NCI-H2171 treated with DMSO at 0.1 percent for 48 hours (cell line): ENCODE measurements around the gene ZNF687.

Experiments
- DNase-seq: peaks from one replicate; lab custom pipeline; 2025; lab: John Stamatoyannopoulos, UW

Gene ZNF687

DNA sequence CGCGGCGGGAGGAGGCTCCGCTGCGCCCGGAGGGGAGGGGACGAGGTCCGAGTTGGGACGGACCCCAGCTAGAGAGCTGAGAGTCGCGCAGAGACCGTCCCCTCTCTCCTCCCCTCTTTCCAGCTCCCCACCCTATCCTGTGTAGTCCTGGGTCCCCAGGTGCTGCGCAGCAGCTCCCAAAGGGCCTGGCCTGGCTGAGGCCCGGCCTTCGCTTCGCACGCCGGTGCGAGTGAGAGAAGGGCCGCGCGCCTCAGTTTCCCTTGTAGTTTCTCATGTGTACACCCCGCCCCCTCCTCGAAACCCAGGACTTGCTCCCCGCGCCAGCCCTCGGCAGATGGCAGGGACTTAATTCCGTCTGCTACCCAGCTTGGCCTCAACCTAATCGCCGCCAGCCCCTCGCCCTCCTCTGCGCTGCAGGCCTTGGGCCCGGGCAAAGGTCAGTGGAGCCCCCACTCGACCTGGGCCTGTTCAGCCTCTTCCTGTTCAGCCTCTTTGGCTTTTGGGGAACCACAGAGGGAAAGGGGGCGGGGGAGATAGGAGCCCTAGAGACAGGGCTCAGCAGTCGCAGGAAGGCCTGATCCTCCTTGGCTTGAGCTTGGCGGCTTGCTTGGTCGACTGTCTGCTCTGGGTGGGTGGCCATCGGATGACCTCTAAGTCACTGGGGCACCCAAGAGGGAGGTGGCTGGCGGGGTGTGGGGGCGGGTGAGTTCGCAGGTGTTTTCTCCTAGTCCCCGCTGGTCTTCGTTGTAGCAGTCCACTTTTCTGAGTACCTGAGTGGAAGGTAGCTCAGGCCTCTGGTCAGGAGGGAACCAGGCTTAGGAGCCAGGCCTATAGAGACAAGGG is 1.0 kb downstream of the ZNF687 start:
- peak; percentile 22 for DNase-seq

DNA sequence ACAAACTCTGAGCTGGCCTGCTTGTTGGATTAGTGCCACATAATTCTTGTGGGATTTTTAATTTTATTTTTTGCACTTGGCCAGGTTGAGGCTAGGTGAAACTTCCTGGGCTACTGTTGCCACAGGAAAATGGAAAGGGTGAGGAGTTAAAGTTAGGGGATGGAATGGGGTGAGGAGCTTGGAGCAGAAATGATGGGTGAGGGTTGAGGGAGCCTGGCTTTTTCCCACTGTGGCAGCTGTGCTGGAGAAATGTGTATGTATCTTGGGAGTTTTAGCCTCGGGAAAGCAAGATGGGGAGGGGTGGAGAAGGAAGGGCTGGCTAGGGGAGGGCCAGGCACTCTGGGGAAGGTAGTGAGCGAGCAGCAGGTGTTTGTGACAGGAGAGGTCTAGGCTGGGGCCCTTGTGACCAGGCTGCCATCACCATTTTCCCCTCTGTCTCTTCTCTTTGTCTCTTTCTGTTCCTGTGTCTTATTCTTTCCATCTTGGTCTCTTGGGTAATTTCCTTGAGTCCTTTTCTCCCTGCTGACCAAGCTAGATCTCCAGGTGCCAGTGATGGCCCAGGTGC is 2.0 kb downstream of the ZNF687 start:
- no peak for DNase-seq

DNA sequence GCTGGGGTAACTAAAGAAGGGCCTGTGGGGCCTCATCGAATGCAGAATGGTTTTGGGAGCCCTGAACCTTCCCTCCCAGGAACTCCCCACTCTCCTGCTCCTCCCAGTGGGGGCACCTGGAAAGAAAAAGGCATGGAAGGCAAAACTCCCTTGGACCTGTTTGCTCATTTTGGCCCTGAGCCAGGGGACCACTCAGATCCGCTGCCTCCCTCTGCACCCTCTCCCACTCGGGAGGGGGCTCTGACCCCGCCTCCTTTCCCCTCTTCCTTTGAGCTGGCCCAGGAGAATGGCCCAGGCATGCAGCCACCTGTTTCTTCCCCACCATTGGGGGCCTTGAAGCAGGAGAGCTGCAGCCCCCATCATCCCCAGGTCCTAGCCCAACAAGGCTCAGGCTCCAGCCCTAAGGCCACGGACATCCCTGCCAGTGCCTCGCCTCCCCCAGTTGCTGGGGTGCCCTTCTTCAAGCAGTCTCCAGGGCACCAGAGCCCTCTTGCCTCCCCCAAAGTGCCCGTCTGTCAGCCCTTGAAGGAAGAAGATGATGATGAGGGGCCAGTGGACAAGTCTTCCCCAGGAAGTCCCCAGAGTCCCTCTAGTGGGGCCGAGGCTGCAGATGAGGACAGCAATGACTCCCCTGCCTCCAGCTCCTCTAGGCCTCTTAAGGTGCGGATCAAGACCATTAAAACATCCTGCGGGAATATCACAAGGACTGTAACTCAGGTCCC is 4.7 kb downstream of the ZNF687 start:
- DNase-seq, result no peak

DNA sequence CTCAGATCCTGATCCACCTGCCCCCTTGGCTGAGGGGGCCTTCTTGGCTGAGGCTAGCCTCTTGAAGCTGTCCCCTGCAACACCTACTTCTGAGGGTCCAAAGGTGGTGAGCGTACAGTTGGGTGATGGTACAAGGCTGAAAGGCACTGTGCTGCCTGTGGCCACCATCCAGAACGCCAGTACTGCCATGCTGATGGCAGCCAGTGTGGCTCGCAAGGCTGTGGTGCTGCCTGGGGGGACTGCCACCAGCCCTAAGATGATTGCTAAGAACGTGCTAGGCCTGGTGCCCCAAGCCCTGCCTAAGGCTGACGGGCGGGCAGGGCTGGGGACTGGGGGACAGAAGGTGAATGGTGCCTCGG is 5.2 kb downstream of the ZNF687 start:
- DNase-seq, result no peak

DNA sequence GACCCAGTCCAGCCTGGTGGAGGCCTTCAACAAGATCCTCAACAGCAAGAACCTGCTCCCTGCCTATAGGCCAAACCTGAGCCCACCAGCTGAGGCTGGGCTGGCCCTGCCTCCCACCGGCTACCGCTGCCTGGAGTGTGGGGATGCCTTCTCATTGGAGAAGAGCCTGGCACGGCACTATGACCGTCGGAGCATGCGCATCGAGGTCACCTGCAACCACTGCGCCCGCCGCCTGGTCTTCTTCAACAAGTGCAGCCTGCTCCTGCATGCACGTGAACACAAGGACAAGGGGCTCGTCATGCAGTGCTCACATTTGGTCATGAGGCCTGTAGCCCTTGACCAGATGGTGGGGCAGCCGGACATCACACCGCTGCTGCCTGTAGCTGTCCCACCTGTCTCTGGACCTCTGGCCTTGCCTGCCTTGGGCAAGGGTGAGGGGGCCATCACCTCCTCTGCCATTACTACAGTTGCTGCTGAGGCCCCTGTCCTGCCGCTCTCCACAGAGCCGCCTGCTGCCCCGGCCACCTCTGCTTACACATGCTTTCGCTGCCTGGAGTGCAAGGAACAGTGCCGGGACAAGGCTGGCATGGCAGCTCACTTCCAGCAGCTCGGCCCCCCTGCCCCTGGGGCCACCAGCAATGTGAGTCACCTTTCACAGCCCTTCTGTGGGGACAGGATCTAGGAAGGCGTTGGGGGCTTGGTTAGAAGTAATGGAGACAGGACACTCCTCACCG is 5.8 kb downstream of the ZNF687 start:
- DNase-seq, result no peak

DNA sequence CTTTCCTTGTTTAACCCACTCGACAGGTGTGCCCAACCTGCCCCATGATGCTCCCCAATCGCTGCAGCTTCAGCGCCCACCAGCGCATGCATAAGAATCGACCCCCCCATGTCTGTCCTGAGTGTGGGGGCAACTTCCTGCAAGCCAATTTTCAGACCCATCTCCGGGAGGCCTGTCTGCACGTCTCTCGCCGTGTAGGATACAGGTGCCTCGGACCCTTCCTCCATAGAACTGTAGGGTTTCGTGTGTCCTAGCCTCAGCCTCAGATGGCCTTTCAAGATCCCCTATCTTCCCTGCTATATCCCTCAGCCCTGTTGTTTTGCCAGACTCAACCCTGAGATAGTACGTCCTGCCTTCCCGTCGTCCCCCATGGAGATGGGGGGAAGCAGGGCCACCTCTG is 6.4 kb downstream of the ZNF687 start:
- DNase-seq, result no peak

DNA sequence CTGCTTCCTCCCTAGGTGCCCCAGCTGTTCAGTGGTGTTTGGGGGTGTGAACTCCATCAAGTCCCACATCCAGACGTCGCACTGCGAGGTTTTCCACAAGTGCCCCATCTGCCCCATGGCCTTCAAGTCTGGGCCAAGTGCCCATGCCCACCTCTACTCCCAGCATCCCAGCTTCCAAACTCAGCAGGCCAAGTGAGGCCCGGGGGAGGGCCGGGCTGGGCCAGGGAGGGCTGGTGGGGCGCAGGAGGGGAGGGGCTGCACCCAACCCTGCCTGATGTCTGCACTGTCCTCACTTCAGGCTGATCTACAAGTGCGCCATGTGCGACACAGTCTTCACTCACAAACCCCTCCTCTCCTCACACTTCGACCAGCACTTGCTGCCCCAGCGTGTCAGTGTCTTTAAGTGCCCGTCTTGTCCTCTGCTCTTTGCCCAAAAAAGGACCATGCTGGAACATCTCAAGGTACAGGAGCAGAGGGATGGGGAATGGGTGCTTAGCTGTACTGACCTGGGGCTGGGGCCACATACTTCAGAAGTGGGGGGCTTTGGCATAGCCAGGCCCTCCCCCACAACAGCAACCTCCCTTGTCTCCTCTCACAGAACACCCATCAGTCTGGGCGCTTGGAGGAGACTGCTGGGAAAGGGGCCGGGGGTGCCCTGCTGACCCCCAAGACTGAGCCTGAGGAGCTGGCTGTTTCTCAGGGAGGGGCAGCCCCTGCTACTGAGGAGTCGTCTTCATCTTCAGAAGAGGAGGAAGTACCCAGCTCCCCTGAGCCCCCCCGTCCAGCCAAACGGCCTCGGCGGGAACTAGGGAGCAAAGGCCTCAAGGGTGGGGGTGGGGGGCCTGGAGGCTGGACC is 7.2 kb downstream of the ZNF687 start:
- no peak for DNase-seq

DNA sequence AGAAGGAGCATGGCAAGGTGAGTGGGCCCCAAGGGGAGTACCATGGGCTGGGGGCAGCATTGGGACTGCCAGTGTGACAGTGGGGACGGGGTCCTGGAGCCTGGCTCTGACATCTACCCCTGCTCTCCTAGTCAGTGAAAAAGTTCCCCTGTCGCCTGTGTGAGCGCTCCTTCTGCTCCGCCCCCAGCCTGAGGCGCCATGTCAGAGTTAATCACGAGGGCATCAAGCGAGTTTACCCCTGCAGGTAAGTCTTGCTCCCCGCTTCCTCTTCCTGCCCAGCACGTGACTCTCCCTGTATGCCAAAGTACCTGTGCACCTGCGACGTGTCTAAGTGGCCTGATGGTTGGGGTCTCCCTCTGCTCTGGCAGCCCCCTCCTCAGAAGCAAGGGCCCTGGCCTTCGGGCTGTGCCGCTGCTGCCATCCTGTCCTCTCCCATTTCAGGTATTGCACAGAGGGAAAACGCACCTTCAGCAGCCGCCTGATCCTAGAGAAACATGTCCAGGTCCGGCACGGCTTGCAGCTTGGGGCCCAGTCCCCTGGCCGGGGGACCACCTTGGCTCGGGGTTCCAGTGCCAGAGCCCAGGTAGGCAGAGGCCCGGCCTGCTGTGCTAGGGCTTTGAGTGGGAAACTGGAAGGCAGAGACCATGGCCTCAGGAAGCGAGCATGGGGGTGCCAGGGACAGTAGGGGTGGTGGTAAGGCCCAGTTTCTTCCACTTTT is 8.1 kb downstream of the ZNF687 start:
- no peak for DNase-seq

DNA sequence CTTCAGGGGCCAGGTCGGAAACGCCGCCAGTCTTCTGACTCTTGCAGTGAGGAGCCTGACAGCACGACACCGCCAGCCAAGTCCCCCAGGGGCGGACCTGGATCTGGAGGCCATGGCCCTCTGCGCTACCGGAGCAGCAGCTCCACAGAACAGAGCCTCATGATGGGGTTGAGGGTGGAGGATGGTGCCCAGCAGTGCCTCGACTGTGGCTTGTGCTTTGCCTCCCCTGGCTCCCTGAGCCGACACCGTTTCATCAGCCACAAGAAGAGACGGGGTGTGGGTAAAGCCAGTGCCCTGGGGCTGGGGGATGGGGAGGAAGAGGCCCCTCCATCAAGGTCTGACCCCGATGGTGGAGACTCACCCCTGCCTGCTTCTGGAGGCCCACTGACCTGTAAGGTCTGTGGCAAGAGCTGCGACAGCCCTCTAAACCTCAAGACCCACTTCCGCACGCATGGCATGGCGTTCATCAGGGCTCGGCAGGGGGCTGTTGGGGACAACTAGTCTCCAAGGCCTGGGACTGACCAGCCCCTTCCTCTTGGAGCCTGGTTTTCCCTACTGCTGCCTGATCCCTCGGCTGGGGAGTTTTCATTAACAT is 8.7 kb downstream of the ZNF687 start:
- no peak for DNase-seq

DNA sequence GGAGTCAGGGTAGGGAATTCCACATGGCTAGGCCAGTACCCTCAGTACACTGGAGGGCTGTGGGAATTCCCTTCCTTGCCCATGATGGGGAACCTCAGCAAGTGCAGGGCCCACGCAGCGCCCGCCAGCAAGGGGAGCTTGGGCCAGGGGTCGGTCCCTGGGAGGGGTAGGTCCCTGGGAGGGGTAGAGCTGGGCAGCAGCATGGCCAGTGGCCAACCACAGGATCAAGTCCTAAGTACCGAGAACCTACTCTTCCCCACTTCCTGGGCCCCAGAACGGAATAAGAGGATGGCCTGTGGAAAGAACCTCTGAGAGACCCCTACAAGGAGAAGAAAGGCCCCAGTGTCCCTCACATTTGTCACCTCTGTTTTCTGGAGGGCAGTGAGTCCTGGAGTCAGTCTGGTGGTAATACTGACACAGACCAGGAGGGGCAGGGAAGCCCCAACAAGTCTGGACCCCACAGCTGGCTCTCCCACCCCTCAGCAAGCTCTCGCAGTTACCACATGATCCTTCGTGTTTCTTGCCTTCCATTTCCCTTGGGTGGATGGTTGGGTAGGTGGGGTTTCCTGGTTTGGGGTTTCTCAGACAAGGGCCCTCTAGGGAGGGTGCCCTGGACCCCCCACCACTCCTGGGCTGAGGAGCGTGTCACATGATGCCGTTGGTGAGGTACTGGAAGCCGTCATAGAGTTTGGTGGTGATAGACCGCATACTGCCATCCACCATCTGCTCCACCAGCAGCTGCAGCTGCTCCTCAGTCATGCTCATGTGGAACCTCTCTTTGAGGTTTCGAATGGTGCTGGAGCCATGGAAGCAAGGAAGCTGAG is 10.3 kb downstream of the ZNF687 start:
- DNase-seq, result peak; percentile 38

DNA sequence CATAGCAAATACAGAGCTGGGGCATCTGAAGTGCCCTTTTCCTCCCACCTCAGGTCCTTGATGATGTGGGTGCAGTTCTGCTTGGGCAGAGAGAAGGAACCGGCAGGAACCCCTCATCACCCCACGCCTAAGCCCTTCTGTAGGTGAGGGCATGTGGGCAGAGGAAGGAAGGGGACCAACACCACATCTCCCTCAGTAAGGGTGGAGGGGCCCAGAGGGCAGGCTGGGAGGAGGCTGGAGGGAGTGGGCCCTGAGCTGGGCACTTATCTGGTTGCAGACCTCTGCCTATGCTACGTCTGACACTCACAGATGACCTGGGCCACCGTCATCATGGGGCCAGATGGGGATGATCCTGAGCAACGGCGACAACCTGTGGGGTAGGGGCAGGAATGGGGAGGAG is 11.0 kb downstream of the ZNF687 start:
- no peak for DNase-seq

DNA sequence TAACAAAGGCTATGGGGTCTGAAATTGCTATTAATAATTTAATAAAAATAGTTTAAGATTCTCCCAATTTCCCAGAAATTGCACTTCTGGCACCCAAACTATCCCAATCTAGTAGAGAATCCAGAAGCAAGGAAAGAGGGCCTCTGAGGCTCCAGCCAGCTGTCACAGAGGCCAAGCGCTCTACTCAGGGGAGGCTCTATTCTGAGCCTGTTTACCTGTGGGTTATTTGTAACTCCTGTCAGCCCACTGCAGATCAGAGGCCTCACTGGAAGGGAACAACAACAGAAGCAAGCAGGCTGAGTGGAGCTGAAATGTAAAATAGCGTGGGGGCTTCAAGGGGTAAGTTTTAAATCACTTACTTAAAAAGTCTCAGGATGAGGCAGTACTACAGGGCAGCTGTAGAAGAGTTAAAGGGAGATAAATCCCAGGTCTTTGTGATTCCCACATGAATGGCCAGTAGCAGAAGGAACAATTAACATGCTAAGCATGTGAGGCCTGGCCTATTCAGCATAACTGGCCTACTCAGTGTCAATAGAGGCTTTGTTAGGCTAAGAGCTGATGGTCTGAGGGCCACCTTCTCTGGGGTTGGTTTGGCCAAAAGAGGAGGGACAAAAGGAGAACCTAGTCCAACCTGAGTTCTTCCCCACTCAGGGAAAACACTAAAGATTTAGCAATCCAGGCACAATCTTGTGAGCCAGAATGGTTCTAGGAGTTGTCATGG is 12.8 kb downstream of the ZNF687 start:
- DNase-seq, result no peak

DNA sequence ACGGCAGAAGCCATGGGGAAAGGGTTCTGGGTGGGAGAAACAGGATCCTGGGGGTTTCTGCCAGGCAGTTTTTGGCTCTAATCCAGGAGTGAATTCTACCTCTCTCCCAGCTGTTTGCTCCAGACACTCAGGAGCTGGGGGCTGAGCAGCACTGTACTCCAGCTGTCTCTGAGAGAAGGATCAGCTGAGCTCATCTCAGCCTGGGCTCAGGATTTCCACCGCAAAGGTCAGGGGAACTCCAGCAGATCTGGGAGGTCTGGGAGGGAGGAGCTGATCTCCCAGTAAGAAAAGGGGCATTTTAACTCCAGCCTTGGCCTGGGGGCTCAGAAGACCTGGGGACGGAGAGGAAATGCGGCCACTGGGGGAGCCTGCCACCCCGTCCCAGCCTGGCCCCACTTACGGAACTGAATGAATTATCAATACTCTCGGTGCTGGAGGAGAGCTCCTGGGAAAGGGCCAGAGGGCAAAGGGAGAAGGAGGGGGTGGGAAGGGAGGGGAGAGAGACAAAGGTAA is 27.8 kb downstream of the ZNF687 start:
- DNase-seq, result peak; percentile 75

DNA sequence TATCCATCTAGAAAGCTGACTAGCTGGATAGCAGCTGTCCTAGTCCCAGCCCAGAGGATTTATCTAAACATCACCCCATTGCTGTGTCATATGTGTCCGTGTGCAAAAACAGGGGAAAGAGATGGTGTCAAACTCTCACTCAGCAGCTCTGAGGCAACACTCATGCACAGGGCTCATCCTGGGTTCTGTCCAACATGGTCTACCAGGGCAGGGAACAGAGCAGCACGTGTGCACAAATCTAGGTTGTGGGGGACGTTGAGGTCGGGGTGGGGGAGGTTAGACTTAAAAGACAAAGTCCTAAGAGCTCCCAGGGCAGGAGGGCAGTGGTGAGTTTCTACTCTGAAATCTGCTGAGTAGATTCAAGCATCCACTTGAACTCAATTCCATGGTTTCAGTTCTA is 28.9 kb downstream of the ZNF687 start:
- no peak for DNase-seq

DNA sequence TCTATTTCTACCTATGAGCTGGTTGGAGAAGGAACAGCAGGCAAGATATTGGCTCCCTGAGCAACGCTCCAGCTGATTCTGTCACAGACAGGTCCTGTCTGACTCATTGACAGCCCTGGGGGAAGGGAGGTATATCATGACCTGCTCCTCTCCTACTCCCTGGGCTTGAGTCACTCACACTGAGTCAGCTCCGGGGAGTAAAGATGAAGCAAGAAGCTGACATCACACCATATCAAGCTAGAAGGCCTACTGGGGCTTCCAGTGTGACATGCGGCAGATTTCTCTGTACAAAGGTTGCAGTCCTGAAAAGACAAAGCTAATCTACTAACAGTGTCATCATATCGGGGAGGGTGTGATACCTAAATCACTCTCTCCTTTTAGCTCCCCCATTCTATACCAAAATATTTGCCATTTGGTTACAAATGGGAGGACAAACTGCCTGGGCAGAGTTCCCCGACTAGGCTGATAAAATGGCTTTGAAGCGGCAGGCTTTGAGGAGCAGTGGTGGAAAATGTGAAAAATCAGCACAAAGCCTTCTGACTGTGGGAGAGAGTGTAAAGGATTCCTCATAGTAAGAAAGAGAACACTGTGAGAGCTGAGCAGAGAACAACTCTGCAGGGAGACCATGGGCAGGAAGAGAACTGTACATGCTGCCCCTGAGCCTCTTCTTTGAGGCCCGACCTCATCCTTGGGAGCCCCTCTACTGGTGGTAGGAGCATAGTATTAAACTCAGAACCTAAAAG is 29.7 kb downstream of the ZNF687 start:
- no peak for DNase-seq

DNA sequence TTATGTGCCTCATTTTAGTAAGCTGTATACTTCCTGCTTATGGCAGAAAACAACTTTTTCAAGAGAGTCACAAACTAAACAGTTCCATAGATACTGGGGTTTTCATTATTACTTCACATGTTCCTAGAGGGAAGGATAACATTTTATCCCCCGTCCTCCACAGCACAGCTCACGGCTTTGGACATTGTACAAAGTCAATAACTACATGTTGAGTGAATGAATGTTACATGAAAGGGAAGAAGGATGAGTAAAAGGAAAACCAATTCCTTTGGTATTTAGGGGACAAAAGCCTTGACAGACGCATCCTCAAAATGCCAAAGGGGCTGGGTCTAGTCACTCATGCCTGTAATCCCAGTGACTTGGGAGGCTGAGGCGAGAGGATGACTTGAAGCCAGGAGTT is 30.3 kb downstream of the ZNF687 start:
- DNase-seq, result no peak

DNA sequence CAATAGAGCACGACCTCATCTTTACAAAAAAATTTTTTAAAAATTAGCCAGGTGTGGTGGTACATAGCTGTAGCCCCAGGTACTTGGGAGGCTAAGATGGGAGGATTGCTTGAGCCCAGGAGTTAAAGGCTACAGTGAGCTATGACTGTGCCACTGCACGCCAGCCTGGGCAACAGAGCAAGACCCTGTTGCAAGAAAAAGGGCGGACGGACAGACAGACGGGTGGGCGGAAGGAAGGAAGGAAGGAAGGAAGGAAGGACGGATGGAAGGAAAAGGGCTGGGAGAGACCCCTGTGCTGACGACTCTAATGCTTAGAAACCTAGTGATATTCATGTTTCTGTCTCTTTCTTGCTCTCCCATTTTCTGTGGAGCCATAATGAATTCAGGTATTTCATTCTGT is 30.7 kb downstream of the ZNF687 start:
- DNase-seq, result no peak

DNA sequence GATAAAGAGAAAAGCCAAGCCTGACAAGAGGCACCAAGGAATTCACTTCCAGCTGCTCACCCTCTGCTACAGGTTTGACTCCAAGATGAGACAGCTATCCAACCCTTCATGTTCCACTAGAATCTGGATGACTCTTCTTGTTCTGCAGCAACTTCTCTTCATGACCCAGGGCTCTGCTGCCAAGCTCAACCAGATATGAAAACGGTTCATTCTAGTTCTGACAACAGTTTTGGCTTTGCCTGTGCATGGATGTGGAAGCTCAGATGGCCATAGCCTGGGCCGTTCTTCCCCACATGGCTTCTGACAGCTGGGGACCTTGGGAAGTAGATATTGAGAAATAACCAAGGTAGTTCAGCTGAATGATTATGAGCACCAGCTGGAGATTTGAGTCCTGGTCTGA is 31.4 kb downstream of the ZNF687 start:
- DNase-seq, result no peak
